Mesothelial cell of epicardium (in vitro differentiated cells): Measurements from ENCODE around the gene TTC39B. TPM values are rescaled to one million over a fixed set of nuclear protein-coding genes. Genes with fewer than 3 reads are reported as not detected.

Experiments used
- DNase-seq, 2 experiments: peaks; one replicate each; pipeline ENCODE4 v3.0.0; 2021; ENCODE audit warnings: low spot score in 2 of 2; ENCODE audit not compliant: unreplicated experiment in 2 of 2
- H3K27ac Mint-ChIP-seq: 2 replicates; pipeline ENCODE4 v1.8.0; 2021; ENCODE audit warnings: mixed read lengths
- H3K27me3 Mint-ChIP-seq: 2 replicates; pipeline ENCODE4 v1.8.0; 2021; ENCODE audit warnings: low read depth, mixed read lengths
- H3K36me3 Mint-ChIP-seq: 2 replicates; pipeline ENCODE4 v1.8.0; 2021; ENCODE audit warnings: mixed read lengths
- H3K4me1 Mint-ChIP-seq: 2 replicates; pipeline ENCODE4 v1.8.0; 2021; ENCODE audit warnings: mixed read lengths
- H3K4me3 Mint-ChIP-seq: 2 replicates; pipeline ENCODE4 v1.8.0; 2021; ENCODE audit warnings: mild to moderate bottlenecking, moderate library complexity, mixed read lengths
- H3K9me3 Mint-ChIP-seq: 2 replicates; pipeline ENCODE4 v1.8.0; 2021; ENCODE audit warnings: mixed read lengths
- CTCF ChIP-seq: fragments of 200-600 bp; sonication (generic); IDR thresholded peaks from one replicate; pipeline ENCODE4 v1.5.0; 2021; ENCODE audit warnings: antibody characterized with exemption; ENCODE audit not compliant: unreplicated experiment
- total RNA-seq: library from RNA; stranded (reverse); gene quantifications from 3 replicates; pipeline ENCODE4 v1.2.1, GENCODE V29; 2021

The TTC39B gene
- total RNA-seq, 1 donor from 2014 or later = 6.0 TPM

- Mint-ChIP-seq H3K4me1 (no peaks in the 10 kb centered on the region), H3K9me3 (peaks cover 3% of the 10 kb centered on the region), H3K4me3 (no peak overlapping the region), H3K27ac (no peak overlapping the region), H3K36me3 (peaks cover 2% of the 10 kb centered on the region), H3K27me3 (no peaks in the 10 kb centered on the region)
- TF ChIP-seq CTCF = no peak
- DNase-seq = no peak
Measured at GRCh38 chr9:15203581-15203980, 103.4 kb downstream of the TTC39B start.

- Mint-ChIP-seq H3K9me3 (peaks cover 14% of the 10 kb centered on the region), H3K27me3 (no peaks in the 10 kb centered on the region), H3K4me1 (no peaks in the 10 kb centered on the region), H3K36me3 (peaks cover 13% of the 10 kb centered on the region), H3K27ac (no peak overlapping the region), H3K4me3 (no peak overlapping the region)
- TF ChIP-seq CTCF = no peak
- no peak for DNase-seq
Measured at GRCh38 chr9:15200111-15200510, 106.9 kb downstream of the TTC39B start.

- Mint-ChIP-seq H3K36me3 (peaks cover 21% of the 10 kb centered on the region), H3K9me3 (peaks cover 20% of the 10 kb centered on the region)
Measured at GRCh38 chr9:15192856-15193255, 114.2 kb downstream of the TTC39B start.

GRCh38 chr9:15191378-15191777 lies 115.6 kb downstream of the TTC39B start:
- H3K36me3 Mint-ChIP-seq = peaks cover 16% of the 10 kb centered on the region
- H3K4me1 Mint-ChIP-seq = peaks cover 34% of the 10 kb centered on the region
- H3K27me3 Mint-ChIP-seq = no peaks in the 10 kb centered on the region
- H3K9me3 Mint-ChIP-seq = peaks cover 14% of the 10 kb centered on the region
- H3K4me3 Mint-ChIP-seq = no peak overlapping the region
- H3K27ac Mint-ChIP-seq = no peak overlapping the region
- TF ChIP-seq CTCF = no peak
- no peak for DNase-seq

More at GRCh38 chr9:15192856-15193255, 114.2 kb downstream of the TTC39B start:
- TF ChIP-seq CTCF = no peak
- H3K27ac Mint-ChIP-seq = no peak overlapping the region
- H3K27me3 Mint-ChIP-seq = no peaks in the 10 kb centered on the region
- peaks cover 23% of the 10 kb centered on the region for H3K4me1 Mint-ChIP-seq
- DNase-seq = no peak
- no peak overlapping the region for H3K4me3 Mint-ChIP-seq

GRCh38 chr9:15189481-15189880 lies 117.5 kb downstream of the TTC39B start:
- Mint-ChIP-seq H3K9me3 (peaks cover 1% of the 10 kb centered on the region), H3K4me1 (peaks cover 40% of the 10 kb centered on the region), H3K4me3 (no peak overlapping the region), H3K36me3 (peaks cover 4% of the 10 kb centered on the region), H3K27me3 (no peaks in the 10 kb centered on the region), H3K27ac (peak overlapping the region; percentile 37)
- DNase-seq = no peak
- TF ChIP-seq CTCF = no peak

- DNase-seq = no peak
- no peaks in the 10 kb centered on the region for H3K27me3 Mint-ChIP-seq
- H3K27ac Mint-ChIP-seq = peak overlapping the region; percentile 84
- H3K4me1 Mint-ChIP-seq = peaks cover 46% of the 10 kb centered on the region
- H3K9me3 Mint-ChIP-seq = no peaks in the 10 kb centered on the region
- H3K36me3 Mint-ChIP-seq = peaks cover 2% of the 10 kb centered on the region
- TF ChIP-seq CTCF = no peak
- H3K4me3 Mint-ChIP-seq = no peak overlapping the region
Measured at GRCh38 chr9:15187589-15187988, 119.4 kb downstream of the TTC39B start.
